HepG2 (cell line): Measurements from ENCODE around the gene SDC1. TPM values are rescaled to one million over a fixed set of nuclear protein-coding genes. Genes with fewer than 3 reads are reported as not detected.
A peak's percentile ranks its signal among the peaks of the same experiment; 100 is the strongest.

Experiments
- AGO1 ChIP-seq: fragments of 200-400 bp; formaldehyde crosslinking; IDR thresholded peaks from 2 replicates; pipeline ENCODE4 v1.6.1; 2017; ENCODE audit warnings: mild to moderate bottlenecking, low read depth, low read length, moderate library complexity; ENCODE audit not compliant: poor library complexity, severe bottlenecking
- CENPX ChIP-seq: sonication (generic); formaldehyde crosslinking; IDR thresholded peaks from 2 replicates; pipeline ENCODE4 v1.9.0; 2021; ENCODE audit warnings: mild to moderate bottlenecking, missing genetic modification reagents, moderate library complexity
- FOXJ3 ChIP-seq: sonication (generic); formaldehyde crosslinking; IDR thresholded peaks from 2 replicates; pipeline ENCODE4 v1.4.0; 2020; ENCODE audit warnings: missing genetic modification reagents, mild to moderate bottlenecking, borderline replicate concordance
- HIVEP1 ChIP-seq: sonication (generic); formaldehyde crosslinking; IDR thresholded peaks from 2 replicates; pipeline ENCODE4 v1.4.0; 2020; ENCODE audit warnings: mild to moderate bottlenecking, missing genetic modification reagents
- NCOA5 ChIP-seq: sonication (generic); formaldehyde crosslinking; IDR thresholded peaks from 2 replicates; pipeline ENCODE4 v1.4.0; 2020; ENCODE audit warnings: missing genetic modification reagents
- SRF ChIP-seq: IDR thresholded peaks from 2 replicates; pipeline ENCODE4 v1.6.1; 2011; ENCODE audit warnings: mild to moderate bottlenecking, low read depth, low read length, moderate library complexity
- TFAP4 ChIP-seq: sonication (generic); IDR thresholded peaks from 2 replicates; pipeline ENCODE4 v1.6.1; 2016; ENCODE audit warnings: low read depth, borderline replicate concordance
- ZBTB38 ChIP-seq: sonication (generic); formaldehyde crosslinking; IDR thresholded peaks from 2 replicates; pipeline ENCODE4 v1.5.1; 2020; ENCODE audit warnings: mild to moderate bottlenecking, missing genetic modification reagents
- ZFP90 ChIP-seq: sonication (generic); formaldehyde crosslinking; IDR thresholded peaks from 2 replicates; pipeline ENCODE4 v1.8.0; 2022; ENCODE audit warnings: missing genetic modification reagents, mild to moderate bottlenecking, inconsistent platforms, borderline replicate concordance
- ZKSCAN8 ChIP-seq: IDR thresholded peaks from 2 replicates; pipeline ENCODE4 v1.6.1; 2016; ENCODE audit warnings: borderline replicate concordance, missing genetic modification reagents, missing compliant biosample characterization
- ZNF543 ChIP-seq: sonication (generic); formaldehyde crosslinking; IDR thresholded peaks from 2 replicates; pipeline ENCODE4 v1.4.0; 2020; ENCODE audit warnings: mild to moderate bottlenecking, missing genetic modification reagents
- polyA plus RNA-seq, 8 experiments: library from polyadenylated mRNA; depleted of rRNA in 3 of 8; stranded (reverse) in 7 of 8; unstranded in 1 of 8; fragments of >200 nt; fragmentation: Illumina TruSeq in 4 of 8; extraction: Trizol in 4 of 8; gene quantifications; 2 replicates each; pipeline versions ENCODE4 v1.2.1 to v1.2.3, GENCODE V29; 2011 to 2016; ENCODE audit warnings: low read depth in 4 of 8, missing spikeins in 1 of 8, mixed read lengths in 1 of 8; ENCODE audit not compliant: insufficient read depth in 1 of 8
- total RNA-seq, 5 experiments: library from RNA; depleted of rRNA; stranded (reverse); fragments of >200 nt; fragmentation: Illumina TruSeq; extraction: Trizol; gene quantifications; 2 replicates each; pipeline ENCODE4 v1.2.3, GENCODE V29; 2016; ENCODE audit warnings: low read depth in 1 of 5
- TF ChIP-seq, protein P1 (sequence below): sonication (generic); formaldehyde crosslinking; IDR thresholded peaks from 2 replicates; pipeline ENCODE4 v1.8.1; 2023; ENCODE audit warnings: mild to moderate bottlenecking, missing genetic modification reagents
- TF ChIP-seq, protein P2 (sequence below): sonication (generic); formaldehyde crosslinking; IDR thresholded peaks from one replicate; pipeline ENCODE4 v1.5.1; 2020; ENCODE audit warnings: mild to moderate bottlenecking, missing genetic modification reagents; ENCODE audit errors: not compliant biosample characterization
- TF ChIP-seq, protein P3 (sequence below): sonication (generic); formaldehyde crosslinking; IDR thresholded peaks from 2 replicates; pipeline ENCODE4 v1.8.1; 2023; ENCODE audit warnings: missing genetic modification reagents, mild to moderate bottlenecking, borderline replicate concordance

The SDC1 gene
- total and polyA plus RNA-seq, 2 of the 13 experiments (the other 11 are each of a cell fraction or from before 2014, with no cell fraction given): 108 to 119 TPM

GRCh38 chr2:20242727-20243377 lies 17.9 kb upstream of the SDC1 start (continued):
- TF ChIP-seq TFAP4: peak; percentile 34; the same call in 1 of the 2 replicates
- no peak for TF ChIP-seq ZFP90 (CRISPR knock-in tag)
- TF ChIP-seq FOXJ3 (CRISPR knock-in tag): no peak
- TF ChIP-seq ZNF543: peak; percentile 84
- TF ChIP-seq CENPX (CRISPR knock-in tag): no peak
- no peak for TF ChIP-seq AGO1
- TF ChIP-seq, protein P1, sequence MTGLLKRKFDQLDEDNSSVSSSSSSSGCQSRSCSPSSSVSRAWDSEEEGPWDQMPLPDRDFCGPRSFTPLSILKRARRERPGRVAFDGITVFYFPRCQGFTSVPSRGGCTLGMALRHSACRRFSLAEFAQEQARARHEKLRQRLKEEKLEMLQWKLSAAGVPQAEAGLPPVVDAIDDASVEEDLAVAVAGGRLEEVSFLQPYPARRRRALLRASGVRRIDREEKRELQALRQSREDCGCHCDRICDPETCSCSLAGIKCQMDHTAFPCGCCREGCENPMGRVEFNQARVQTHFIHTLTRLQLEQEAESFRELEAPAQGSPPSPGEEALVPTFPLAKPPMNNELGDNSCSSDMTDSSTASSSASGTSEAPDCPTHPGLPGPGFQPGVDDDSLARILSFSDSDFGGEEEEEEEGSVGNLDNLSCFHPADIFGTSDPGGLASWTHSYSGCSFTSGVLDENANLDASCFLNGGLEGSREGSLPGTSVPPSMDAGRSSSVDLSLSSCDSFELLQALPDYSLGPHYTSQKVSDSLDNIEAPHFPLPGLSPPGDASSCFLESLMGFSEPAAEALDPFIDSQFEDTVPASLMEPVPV (CRISPR knock-in tag): 0 out of 2 replicates have a peak, but pooled peaks have one; percentile 15
- TF ChIP-seq, protein P2, sequence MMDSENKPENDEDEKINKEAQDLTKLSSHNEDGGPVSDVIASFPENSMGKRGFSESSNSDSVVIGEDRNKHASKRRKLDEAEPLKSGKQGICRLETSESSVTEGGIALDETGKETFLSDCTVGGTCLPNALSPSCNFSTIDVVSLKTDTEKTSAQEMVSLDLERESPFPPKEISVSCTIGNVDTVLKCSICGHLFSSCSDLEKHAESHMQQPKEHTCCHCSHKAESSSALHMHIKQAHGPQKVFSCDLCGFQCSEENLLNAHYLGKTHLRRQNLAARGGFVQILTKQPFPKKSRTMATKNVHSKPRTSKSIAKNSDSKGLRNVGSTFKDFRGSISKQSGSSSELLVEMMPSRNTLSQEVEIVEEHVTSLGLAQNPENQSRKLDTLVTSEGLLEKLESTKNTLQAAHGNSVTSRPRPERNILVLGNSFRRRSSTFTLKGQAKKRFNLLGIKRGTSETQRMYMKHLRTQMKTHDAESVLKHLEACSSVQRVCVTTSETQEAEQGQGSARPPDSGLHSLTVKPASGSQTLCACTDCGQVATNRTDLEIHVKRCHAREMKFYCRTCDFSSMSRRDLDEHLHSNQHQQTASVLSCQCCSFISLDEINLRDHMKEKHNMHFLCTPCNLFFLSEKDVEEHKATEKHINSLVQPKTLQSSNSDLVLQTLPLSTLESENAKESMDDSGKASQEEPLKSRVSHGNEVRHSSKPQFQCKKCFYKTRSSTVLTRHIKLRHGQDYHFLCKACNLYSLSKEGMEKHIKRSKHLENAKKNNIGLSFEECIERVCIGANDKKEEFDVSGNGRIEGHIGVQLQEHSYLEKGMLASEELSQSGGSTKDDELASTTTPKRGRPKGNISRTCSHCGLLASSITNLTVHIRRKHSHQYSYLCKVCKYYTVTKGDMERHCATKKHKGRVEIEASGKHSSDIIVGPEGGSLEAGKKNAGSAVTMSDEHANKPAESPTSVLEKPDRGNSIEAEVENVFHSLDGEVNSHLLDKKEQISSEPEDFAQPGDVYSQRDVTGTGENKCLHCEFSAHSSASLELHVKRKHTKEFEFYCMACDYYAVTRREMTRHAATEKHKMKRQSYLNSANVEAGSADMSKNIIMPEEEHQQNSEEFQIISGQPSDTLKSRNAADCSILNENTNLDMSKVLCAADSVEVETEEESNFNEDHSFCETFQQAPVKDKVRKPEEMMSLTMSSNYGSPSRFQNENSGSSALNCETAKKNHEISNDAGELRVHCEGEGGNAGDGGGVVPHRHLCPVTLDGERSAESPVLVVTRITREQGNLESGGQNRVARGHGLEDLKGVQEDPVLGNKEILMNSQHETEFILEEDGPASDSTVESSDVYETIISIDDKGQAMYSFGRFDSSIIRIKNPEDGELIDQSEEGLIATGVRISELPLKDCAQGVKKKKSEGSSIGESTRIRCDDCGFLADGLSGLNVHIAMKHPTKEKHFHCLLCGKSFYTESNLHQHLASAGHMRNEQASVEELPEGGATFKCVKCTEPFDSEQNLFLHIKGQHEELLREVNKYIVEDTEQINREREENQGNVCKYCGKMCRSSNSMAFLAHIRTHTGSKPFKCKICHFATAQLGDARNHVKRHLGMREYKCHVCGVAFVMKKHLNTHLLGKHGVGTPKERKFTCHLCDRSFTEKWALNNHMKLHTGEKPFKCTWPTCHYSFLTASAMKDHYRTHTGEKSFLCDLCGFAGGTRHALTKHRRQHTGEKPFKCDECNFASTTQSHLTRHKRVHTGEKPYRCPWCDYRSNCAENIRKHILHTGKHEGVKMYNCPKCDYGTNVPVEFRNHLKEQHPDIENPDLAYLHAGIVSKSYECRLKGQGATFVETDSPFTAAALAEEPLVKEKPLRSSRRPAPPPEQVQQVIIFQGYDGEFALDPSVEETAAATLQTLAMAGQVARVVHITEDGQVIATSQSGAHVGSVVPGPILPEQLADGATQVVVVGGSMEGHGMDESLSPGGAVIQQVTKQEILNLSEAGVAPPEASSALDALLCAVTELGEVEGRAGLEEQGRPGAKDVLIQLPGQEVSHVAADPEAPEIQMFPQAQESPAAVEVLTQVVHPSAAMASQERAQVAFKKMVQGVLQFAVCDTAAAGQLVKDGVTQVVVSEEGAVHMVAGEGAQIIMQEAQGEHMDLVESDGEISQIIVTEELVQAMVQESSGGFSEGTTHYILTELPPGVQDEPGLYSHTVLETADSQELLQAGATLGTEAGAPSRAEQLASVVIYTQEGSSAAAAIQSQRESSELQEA (CRISPR knock-in tag): no peak
- TF ChIP-seq NCOA5: no peak
- TF ChIP-seq ZBTB38 (CRISPR knock-in tag): 0 out of 2 replicates have a peak, but pooled peaks have one; percentile 18
- no peak for TF ChIP-seq HIVEP1 (CRISPR knock-in tag)
- TF ChIP-seq, protein P3, sequence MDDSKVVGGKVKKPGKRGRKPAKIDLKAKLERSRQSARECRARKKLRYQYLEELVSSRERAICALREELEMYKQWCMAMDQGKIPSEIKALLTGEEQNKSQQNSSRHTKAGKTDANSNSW: no peak
- TF ChIP-seq SRF: 0 out of 2 replicates have a peak, but pooled peaks have one; percentile 5
- TF ChIP-seq ZKSCAN8 (CRISPR knock-in tag): no peak
